WERI-Rb-1 (cell line): Measurements from ENCODE around the gene ZFYVE28.

Experiments used
- DNase-seq: peaks from one replicate; pipeline ENCODE4 v3.0.0-alpha.2; 2020
- H3K27ac ChIP-seq: fragments of 250-450 bp; sonication (Bioruptor Pico); 2 replicates; pipeline ENCODE4 v1.5.1; 2020; ENCODE audit warnings: mild to moderate bottlenecking, moderate library complexity
- H3K27me3 ChIP-seq: fragments of 250-450 bp; sonication (Bioruptor Pico); 2 replicates; pipeline ENCODE4 v1.5.1; 2021; ENCODE audit warnings: mild to moderate bottlenecking, low read depth, moderate library complexity; ENCODE audit not compliant: insufficient read depth, severe bottlenecking
- H3K36me3 ChIP-seq: fragments of 250-450 bp; sonication (Bioruptor Pico); 2 replicates; pipeline ENCODE4 v1.5.1; 2020; ENCODE audit warnings: mild to moderate bottlenecking, moderate library complexity
- H3K4me3 ChIP-seq: 2 replicates; pipeline ENCODE4 v1.5.1; 2011; ENCODE audit warnings: low read depth, mild to moderate bottlenecking, control low read depth, low read length
- H3K9me3 ChIP-seq: fragments of 250-450 bp; sonication (Bioruptor Pico); 2 replicates; pipeline ENCODE4 v1.5.1; 2021; ENCODE audit warnings: mild to moderate bottlenecking, moderate library complexity; ENCODE audit not compliant: severe bottlenecking
- TF ChIP-seq, protein P1 (sequence below): IDR thresholded peaks from 2 replicates; pipeline ENCODE4 v1.5.1; 2011; ENCODE audit warnings: low read depth, mild to moderate bottlenecking, control low read depth, inconsistent platforms, low read length

Gene ZFYVE28

DNA sequence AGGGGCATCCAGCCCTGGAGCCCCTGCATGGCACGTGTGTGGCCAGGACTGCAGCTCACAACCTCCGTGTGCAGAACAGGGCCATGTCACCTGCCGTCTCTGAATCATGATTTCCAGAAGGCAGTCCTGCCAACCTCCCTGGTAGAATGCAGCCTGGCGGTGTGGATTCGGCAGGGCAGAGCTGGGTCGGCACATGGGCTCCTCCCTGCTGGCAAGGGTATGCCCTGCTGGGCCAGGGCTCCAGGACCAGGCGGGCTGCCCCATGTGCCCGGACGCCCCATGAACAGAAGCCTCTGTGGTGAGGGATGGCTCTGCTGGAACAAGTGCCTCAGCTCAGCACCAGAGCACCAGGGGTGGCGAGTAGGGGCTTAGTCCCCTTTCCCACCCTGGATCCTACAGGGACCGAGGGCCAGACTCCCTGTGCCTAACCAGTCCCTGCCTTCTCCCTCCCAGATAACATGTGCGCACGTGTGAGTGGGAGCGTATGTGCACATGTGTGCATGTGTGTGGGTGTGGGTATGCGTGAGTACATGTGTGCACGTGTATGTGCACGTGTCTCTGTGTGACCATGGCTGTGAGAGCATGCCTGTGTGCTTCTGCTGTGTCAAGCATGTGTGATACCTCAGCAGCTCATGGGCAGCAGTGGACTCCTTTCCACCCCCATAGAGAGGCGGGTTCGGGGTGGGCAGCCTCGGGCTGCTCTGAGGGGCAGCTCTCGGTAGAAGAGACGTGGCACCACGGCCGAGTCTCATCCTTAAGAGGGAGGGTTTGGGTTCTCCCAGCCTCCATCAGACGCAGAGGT lies 146.2 kb downstream of the ZFYVE28 start:
- no peak for DNase-seq
- Histone ChIP-seq H3K27me3 (no peaks in the 10 kb centered on the region), H3K27ac (no peak overlapping the region), H3K4me3 (no peak overlapping the region), H3K9me3 (no peaks in the 10 kb centered on the region), H3K36me3 (no peaks in the 10 kb centered on the region)
- TF ChIP-seq, protein P1, sequence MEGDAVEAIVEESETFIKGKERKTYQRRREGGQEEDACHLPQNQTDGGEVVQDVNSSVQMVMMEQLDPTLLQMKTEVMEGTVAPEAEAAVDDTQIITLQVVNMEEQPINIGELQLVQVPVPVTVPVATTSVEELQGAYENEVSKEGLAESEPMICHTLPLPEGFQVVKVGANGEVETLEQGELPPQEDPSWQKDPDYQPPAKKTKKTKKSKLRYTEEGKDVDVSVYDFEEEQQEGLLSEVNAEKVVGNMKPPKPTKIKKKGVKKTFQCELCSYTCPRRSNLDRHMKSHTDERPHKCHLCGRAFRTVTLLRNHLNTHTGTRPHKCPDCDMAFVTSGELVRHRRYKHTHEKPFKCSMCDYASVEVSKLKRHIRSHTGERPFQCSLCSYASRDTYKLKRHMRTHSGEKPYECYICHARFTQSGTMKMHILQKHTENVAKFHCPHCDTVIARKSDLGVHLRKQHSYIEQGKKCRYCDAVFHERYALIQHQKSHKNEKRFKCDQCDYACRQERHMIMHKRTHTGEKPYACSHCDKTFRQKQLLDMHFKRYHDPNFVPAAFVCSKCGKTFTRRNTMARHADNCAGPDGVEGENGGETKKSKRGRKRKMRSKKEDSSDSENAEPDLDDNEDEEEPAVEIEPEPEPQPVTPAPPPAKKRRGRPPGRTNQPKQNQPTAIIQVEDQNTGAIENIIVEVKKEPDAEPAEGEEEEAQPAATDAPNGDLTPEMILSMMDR, result no peak

DNA sequence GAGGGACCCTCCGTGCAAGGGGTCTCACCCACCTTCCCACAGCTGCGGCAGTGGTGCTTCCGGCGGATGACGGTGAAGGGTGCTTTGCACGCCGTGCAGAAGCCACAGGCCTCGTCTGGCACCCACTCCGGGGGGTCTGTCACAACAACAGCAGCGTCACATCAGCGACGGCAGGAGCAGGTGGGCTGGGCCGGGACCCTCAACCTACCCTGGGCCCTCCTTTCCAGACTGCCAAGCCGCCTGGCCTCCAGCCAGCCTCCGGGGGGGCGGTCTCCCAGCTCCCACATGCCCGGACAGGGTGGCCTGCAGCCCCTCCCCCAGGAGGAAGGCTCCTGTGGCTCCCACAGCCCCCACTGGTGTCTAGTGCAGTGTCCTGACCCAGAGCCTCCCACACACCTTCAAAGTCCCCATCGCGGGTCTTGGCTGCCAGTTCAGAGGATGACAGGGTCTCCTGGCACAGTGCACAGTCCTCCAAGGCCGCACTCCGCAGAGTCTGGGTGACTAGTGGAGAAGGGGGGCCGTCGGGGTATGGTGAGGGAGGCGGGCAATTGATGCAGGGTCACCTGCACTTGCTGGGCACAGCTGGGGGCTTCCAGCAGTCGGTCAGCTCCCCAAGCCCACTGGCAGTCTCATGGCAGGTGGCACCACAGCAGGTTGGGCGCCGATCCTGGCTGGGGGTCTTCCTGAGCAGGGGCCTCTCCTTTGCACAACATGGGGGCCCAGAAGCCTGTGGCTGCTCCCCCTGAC lies 147.0 kb downstream of the ZFYVE28 start:
- Histone ChIP-seq H3K27me3 (no peaks in the 10 kb centered on the region), H3K9me3 (no peaks in the 10 kb centered on the region), H3K4me3 (no peak overlapping the region), H3K27ac (no peak overlapping the region), H3K36me3 (no peaks in the 10 kb centered on the region)
- no peak for DNase-seq
- TF ChIP-seq, protein P1, result no peak

DNA sequence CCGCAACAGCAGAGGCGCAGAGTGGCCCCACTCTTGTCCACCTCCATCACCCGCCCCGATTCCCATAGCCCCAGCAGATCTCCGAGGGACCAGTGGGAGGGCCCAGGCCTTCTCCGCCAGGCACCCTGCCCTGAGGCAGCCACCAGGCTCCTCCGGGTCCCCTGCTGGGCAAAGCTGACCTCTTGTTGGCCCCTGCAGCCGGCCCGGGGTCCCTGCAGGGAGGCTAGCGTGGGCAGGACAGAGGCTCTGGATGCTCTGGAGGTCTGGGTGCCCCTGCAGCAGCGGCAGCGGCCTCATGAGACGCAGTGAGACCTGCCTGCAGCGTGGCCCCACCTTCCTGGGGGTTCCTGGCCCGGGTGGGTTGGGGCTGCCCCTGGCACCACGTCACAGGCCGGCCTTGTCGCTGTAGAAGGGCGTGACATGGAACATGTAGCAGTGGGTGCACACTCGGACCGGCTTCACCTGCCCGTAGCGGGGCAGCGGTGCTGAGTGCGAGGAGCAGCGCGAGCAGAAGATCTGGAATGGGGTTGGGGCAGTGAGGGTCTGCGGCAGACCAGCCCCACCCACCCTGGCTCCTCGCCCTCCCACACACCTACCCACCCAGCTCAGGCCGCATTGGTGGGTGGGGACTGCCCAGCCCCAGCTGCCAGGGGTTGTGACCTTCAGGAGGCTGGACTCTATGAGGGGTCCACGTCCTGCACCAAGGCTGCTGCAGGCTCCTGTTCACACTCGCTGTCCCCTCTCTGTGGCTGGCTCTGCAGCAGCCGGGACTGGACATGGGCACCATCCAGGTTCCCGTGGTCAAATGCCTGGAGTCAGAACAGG lies 147.9 kb downstream of the ZFYVE28 start:
- no peaks in the 10 kb centered on the region for H3K36me3 ChIP-seq
- TF ChIP-seq, protein P1, result no peak
- no peak overlapping the region for H3K27ac ChIP-seq
- H3K9me3 ChIP-seq, result no peaks in the 10 kb centered on the region
- no peaks in the 10 kb centered on the region for H3K27me3 ChIP-seq
- no peak for DNase-seq
- no peak overlapping the region for H3K4me3 ChIP-seq

DNA sequence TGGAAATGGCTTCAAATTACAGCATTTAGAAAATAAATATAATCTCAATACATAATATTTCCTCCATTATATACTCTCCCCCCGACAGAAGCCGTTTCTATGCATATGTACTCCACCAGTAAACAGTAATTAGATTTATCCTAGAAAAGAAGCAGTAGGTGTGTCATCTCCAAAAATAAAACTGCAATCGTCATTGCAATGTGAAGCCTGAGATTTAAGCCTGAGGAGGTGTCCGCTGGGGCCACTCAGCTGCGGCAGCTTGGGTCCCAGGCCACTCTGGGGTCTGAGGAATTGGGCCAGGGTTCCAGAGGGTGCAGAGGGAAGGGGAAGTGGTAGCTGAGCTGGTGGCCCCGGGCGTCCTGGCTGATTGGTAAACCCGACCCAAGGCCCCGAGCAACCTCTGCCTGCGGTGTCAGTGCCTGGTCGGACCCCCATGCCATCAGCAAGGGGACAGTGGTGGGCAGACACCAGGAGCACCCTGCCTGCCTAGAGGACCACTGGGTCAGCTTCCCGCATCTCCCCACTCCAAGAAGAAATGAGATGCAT lies 148.8 kb downstream of the ZFYVE28 start:
- DNase-seq, result no peak
- no peak overlapping the region for H3K4me3 ChIP-seq
- H3K36me3 ChIP-seq, result no peaks in the 10 kb centered on the region
- H3K27me3 ChIP-seq, result no peaks in the 10 kb centered on the region
- no peaks in the 10 kb centered on the region for H3K9me3 ChIP-seq
- no peak overlapping the region for H3K27ac ChIP-seq
- TF ChIP-seq, protein P1, result no peak

DNA sequence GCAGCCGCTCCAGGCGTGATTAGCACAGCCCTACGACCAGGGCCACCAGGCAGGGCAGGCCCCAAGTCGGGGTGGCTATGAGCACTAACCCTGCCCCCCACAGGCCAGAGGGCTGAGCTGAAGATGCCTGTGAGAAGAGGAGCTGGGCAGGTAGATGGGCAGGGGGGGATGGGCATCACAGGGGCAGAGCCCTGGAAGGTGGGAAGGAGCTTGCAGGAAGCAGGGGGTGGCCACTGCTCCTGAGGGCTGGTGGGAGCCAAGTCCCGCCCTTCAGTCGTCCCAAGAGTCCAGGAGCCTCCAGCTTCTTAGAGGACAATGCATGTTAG lies 149.3 kb downstream of the ZFYVE28 start:
- no peak overlapping the region for H3K4me3 ChIP-seq
- no peak for DNase-seq
- H3K9me3 ChIP-seq, result no peaks in the 10 kb centered on the region
- H3K27ac ChIP-seq, result no peak overlapping the region
- H3K36me3 ChIP-seq, result no peaks in the 10 kb centered on the region
- TF ChIP-seq, protein P1, result no peak
- H3K27me3 ChIP-seq, result no peaks in the 10 kb centered on the region
